Neural cell (in vitro differentiated cells): ENCODE data around the gene DLEU7.

Source experiments
- POLR2AphosphoS5 ChIP-seq: IDR thresholded peaks from 2 replicates; pipeline ENCODE4 v1.6.1; 2012
- TF ChIP-seq, protein P1 (sequence below): fragments of 450-650 bp; IDR thresholded peaks from 2 replicates; pipeline ENCODE4 v1.5.1; 2014; ENCODE audit warnings: antibody characterized with exemption, mild to moderate bottlenecking, moderate library complexity; ENCODE audit not compliant: poor library complexity, severe bottlenecking

GRCh38 chr13:50783066-50783465 is 60.4 kb downstream of the DLEU7 start:
- TF ChIP-seq, protein P1, sequence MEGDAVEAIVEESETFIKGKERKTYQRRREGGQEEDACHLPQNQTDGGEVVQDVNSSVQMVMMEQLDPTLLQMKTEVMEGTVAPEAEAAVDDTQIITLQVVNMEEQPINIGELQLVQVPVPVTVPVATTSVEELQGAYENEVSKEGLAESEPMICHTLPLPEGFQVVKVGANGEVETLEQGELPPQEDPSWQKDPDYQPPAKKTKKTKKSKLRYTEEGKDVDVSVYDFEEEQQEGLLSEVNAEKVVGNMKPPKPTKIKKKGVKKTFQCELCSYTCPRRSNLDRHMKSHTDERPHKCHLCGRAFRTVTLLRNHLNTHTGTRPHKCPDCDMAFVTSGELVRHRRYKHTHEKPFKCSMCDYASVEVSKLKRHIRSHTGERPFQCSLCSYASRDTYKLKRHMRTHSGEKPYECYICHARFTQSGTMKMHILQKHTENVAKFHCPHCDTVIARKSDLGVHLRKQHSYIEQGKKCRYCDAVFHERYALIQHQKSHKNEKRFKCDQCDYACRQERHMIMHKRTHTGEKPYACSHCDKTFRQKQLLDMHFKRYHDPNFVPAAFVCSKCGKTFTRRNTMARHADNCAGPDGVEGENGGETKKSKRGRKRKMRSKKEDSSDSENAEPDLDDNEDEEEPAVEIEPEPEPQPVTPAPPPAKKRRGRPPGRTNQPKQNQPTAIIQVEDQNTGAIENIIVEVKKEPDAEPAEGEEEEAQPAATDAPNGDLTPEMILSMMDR = no peak
- TF ChIP-seq POLR2AphosphoS5 = no peak
